M059J (cell line): ENCODE measurements around the gene IGFALS. TPM values are rescaled to one million over a fixed set of nuclear protein-coding genes. Genes with fewer than 3 reads are reported as not detected.

Experiments used
- DNase-seq: peaks from one replicate; pipeline ENCODE4 v3.0.0-alpha.2; 2012; ENCODE audit warnings: low read depth
- total RNA-seq: library from RNA; depleted of rRNA; stranded (reverse); fragments of >200 nt; shearing (Covaris generic); gene quantifications from 2 replicates; pipeline ENCODE4 v1.2.3, GENCODE V29; 2014; rRNA removed

Gene IGFALS
- total RNA-seq = 0.07 TPM in 1 of 2 replicates, not detected in the other

GRCh38 chr16:1793578-1794220 is at the start of gene IGFALS:
Gene IGFALS (minus strand): TSS chr16:1793705. CDS start chr16:1793652, 53 bp downstream.
- DNase-seq = no peak

GRCh38 chr16:1839554-1839953 is 46.0 kb upstream of the IGFALS start:
- no peak for DNase-seq

GRCh38 chr16:1834096-1834495 is 40.6 kb upstream of the IGFALS start:
- no peak for DNase-seq

- no peak for DNase-seq
These were observed 39.4 kb upstream of the IGFALS start for GRCh38 chr16:1832838-1833454.

- DNase-seq = no peak
These were observed 37.9 kb upstream of the IGFALS start for GRCh38 chr16:1831186-1832075.

GRCh38 chr16:1830213-1830612 is 36.7 kb upstream of the IGFALS start:
- no peak for DNase-seq

- no peak for DNase-seq
These were observed 35.3 kb upstream of the IGFALS start for GRCh38 chr16:1828645-1829410.

GRCh38 chr16:1826691-1827573 is 33.4 kb upstream of the IGFALS start, which contains the start of the genes FAHD1 and HAGH:
Gene FAHD1 (plus strand): TSS chr16:1827206. CDS start chr16:1827239, 33 bp downstream.
Gene HAGH (minus strand): TSS chr16:1826825. CDS start chr16:1826787, 38 bp downstream.
- DNase-seq = peak; percentile 89

- DNase-seq = peak; percentile 52
These were observed 32.6 kb upstream of the IGFALS start for GRCh38 chr16:1825864-1826690.

GRCh38 chr16:1825381-1825863 is 31.9 kb upstream of the IGFALS start:
- no peak for DNase-seq

GRCh38 chr16:1823821-1824220 is 30.3 kb upstream of the IGFALS start:
- peak; percentile 28 for DNase-seq

- no peak for DNase-seq
These were observed 29.3 kb upstream of the IGFALS start for GRCh38 chr16:1822801-1823200.

- DNase-seq = no peak
These were observed 28.5 kb upstream of the IGFALS start for GRCh38 chr16:1821861-1822611.

GRCh38 chr16:1820946-1821290 is 27.4 kb upstream of the IGFALS start:
- DNase-seq = no peak

- no peak for DNase-seq
These were observed 26.8 kb upstream of the IGFALS start for GRCh38 chr16:1820096-1820945.

- no peak for DNase-seq
These were observed 26.1 kb upstream of the IGFALS start for GRCh38 chr16:1819611-1820010.

GRCh38 chr16:1818873-1819525 is 25.5 kb upstream of the IGFALS start:
- no peak for DNase-seq
